Uterus (tissue), 4 donors: ENCODE results near the gene SLCO2B1. TPM values are rescaled to one million over a fixed set of nuclear protein-coding genes. Genes with fewer than 3 reads are reported as not detected.

Experiments used
- DNase-seq, 2 donors: peaks; one replicate each; pipeline ENCODE4 v3.0.0-alpha.2; 2019 to 2020
- H3K27ac ChIP-seq, 2 donors: fragments of 200-600 bp; sonication (generic); 1 replicate in 1 of 2; 2 replicates in 1 of 2; pipeline ENCODE4 v1.5.1; 2016 to 2018
- H3K27me3 ChIP-seq, 2 donors: fragments of 200-600 bp; sonication (generic); one replicate each; pipeline ENCODE4 v1.5.1; 2018 to 2019; ENCODE audit warnings: control low read depth in 1 of 2
- H3K36me3 ChIP-seq, 2 donors: fragments of 200-600 bp; sonication (generic); one replicate each; pipeline ENCODE4 v1.5.1; 2019; ENCODE audit warnings: control low read depth in 1 of 2
- H3K4me1 ChIP-seq, 2 donors: fragments of 200-600 bp; sonication (generic); one replicate each; pipeline ENCODE4 v1.5.1; 2018 to 2019; ENCODE audit warnings: control low read depth in 1 of 2
- H3K4me3 ChIP-seq, 2 donors: fragments of 200-600 bp; sonication (generic); 1 replicate in 1 of 2; 2 replicates in 1 of 2; pipeline ENCODE4 v1.5.1; 2018 to 2019; ENCODE audit warnings: mild to moderate bottlenecking in 1 of 2
- H3K9me3 ChIP-seq, 2 donors: fragments of 200-600 bp; sonication (generic); one replicate each; pipeline ENCODE4 v1.5.1; 2019; ENCODE audit warnings: control low read depth in 1 of 2
- POLR2A ChIP-seq, 2 donors: fragments of 450-650 bp; IDR thresholded peaks; one replicate each; pipeline ENCODE4 v1.6.1; 2016; ENCODE audit warnings: antibody characterized with exemption in 2 of 2, mild to moderate bottlenecking in 1 of 2, moderate library complexity in 1 of 2
- intact Hi-C: fragments of 100-400 bp; cut with DNase I; formaldehyde crosslinking; loops from one replicate; pipeline ENCODE4 v1.15.1; 2023; ENCODE audit warnings: low total_unique reads
- total RNA-seq, 4 donors: library from RNA; depleted of rRNA in 3 of 4; stranded (reverse); fragments of >200 nt in 3 of 4; gene quantifications; one replicate each; pipeline versions ENCODE4 v1.1.0 to v1.2.4, GENCODE V29; 2014 to 2023
- TF ChIP-seq, protein P1 (sequence below), 4 experiments: fragments of 200-600 bp in 2 of 4; fragments of 450-650 bp in 2 of 4; sonication (generic) in 2 of 4; IDR thresholded peaks; one replicate each; pipeline ENCODE4 v1.5.1; 2016 to 2019; ENCODE audit warnings: antibody characterized with exemption in 4 of 4, mild to moderate bottlenecking in 2 of 4, moderate library complexity in 1 of 4
- donor health status: DM: yes; HTN: yes; CAD: no.

SLCO2B1 gene
- total RNA-seq, 4 donors from 2014 or later, result 11.8 to 58.1 (median 31.8) TPM

DNA sequence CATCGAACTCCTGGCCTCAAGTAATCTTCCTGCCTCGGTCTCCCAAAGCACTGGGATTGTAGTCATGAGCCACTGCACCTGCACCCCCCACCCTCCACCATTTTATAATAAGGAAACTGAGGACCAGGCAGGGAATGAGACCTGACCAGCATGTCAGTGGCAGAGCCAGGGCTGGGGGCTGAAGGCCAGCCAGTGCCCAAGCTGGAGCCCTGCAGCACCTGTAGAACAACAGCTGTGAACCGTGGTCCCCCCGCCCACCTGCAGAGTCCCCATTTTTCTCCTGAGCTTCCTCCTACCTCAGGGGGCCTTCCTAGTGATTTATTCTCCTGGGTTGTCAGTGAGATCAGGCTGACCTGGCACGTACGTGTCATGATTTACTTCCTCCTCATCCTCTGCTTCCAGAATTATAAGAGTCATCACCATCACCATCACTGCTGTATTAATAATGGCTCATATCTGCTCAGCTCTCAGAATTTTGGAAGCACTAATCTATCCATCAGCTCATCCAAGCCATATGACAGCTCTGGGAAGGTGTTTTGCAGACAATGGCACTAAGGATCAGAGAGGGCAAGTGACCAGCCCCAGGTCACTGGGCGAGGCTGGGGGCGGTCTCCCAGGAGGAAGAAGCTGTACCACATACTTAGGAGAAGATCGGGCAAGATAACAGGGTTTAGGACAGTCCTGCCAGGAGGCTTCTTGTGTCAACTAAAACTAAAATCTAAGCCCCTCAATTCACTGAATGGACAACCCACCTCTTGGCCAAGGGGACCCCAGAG lies 5.5 kb upstream of the SLCO2B1 start:
- Histone ChIP-seq H3K27ac (no peak overlapping the region), H3K4me1 (no peaks in the 10 kb centered on the region), H3K27me3 (no peaks in the 10 kb centered on the region), H3K4me3 (no peak overlapping the region), H3K36me3 (no peaks in the 10 kb centered on the region), H3K9me3 (no peaks in the 10 kb centered on the region)
- intact Hi-C loops, result no loop called here
- DNase-seq, result no peak
- TF ChIP-seq, protein P1, sequence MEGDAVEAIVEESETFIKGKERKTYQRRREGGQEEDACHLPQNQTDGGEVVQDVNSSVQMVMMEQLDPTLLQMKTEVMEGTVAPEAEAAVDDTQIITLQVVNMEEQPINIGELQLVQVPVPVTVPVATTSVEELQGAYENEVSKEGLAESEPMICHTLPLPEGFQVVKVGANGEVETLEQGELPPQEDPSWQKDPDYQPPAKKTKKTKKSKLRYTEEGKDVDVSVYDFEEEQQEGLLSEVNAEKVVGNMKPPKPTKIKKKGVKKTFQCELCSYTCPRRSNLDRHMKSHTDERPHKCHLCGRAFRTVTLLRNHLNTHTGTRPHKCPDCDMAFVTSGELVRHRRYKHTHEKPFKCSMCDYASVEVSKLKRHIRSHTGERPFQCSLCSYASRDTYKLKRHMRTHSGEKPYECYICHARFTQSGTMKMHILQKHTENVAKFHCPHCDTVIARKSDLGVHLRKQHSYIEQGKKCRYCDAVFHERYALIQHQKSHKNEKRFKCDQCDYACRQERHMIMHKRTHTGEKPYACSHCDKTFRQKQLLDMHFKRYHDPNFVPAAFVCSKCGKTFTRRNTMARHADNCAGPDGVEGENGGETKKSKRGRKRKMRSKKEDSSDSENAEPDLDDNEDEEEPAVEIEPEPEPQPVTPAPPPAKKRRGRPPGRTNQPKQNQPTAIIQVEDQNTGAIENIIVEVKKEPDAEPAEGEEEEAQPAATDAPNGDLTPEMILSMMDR (IDR thresholded peaks at IDR 0.05), result no peak

DNA sequence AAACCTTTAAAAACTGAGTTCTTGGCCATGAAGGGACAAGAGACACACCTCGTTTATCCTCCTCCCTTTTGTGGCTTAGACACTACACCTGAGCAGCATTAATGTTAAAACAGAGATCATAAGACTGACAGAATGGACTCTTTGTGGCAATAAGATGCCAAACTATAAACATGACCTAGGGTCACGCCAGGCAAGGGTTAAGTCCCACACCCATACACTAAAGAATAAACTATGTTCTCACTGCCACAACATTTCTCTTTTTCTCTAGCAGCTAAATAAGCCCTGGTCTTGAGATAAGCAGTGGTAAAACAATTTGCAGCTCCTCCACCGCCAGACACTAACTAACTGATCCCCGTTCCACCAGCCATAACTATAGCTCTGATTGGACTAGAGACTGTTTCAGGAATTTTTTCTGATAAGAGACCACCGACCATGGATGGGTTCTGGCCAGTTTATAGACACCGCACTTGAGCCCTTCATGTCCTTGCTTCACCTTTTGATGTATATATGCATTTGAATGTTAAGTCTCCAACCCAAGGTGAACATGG lies 4.9 kb upstream of the SLCO2B1 start:
- intact Hi-C loops, result no loop called here
- no peaks in the 10 kb centered on the region for H3K36me3 ChIP-seq
- no peaks in the 10 kb centered on the region for H3K4me1 ChIP-seq
- no peaks in the 10 kb centered on the region for H3K9me3 ChIP-seq
- no peak for DNase-seq
- no peaks in the 10 kb centered on the region for H3K27me3 ChIP-seq
- H3K27ac ChIP-seq, result no peak overlapping the region
- TF ChIP-seq POLR2A (IDR thresholded peaks at IDR 0.05), result no peak
- TF ChIP-seq, protein P1 (IDR thresholded peaks at IDR 0.05), result no peak
- no peak overlapping the region for H3K4me3 ChIP-seq

GRCh38 chr11:75146711-75147110 lies 4.2 kb upstream of the SLCO2B1 start:
- Histone ChIP-seq H3K36me3 (no peaks in the 10 kb centered on the region), H3K9me3 (no peaks in the 10 kb centered on the region), H3K4me3 (no peak overlapping the region), H3K27me3 (no peaks in the 10 kb centered on the region), H3K4me1 (no peaks in the 10 kb centered on the region), H3K27ac (no peak overlapping the region)
- intact Hi-C loops, result no loop called here
- DNase-seq, result no peak
- TF ChIP-seq, protein P1 (IDR thresholded peaks at IDR 0.05), result no peak
- no peak for TF ChIP-seq POLR2A (IDR thresholded peaks at IDR 0.05)

DNA sequence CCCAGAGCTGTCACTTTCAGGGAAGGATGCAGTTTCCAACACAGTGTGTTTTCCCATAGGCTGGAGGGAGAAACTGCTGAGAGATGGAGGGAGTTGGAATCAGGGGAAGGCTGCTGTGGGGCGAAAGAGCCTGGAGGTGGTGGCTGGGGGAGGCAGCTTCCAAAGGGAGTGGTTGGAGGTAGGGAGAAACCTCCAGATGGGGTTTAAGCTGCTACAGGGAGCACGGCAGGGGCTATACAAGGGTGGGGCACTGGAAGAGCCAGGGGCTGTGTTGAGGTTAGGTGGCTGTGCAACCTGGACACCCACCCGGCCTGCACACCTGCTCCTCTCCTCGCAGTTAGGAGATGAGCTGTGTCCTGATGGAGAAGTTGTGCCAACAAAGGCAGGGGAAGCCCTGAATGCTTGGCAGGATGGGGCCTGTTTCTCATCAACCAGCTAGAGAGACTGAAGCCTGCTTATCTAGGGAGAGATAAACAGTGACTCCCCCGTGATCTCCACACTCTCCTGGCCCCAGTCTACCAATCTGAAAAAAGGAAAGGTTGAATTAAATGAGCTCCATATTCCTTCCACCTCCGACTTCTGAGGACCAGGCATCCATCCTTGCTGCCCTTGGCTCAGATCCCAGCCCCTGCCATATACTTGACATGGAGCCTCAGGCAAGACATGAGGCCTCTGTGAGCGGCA lies 3.6 kb upstream of the SLCO2B1 start:
- Histone ChIP-seq H3K27me3 (no peaks in the 10 kb centered on the region), H3K27ac (no peak overlapping the region), H3K36me3 (no peaks in the 10 kb centered on the region), H3K4me3 (no peak overlapping the region), H3K9me3 (no peaks in the 10 kb centered on the region), H3K4me1 (no peaks in the 10 kb centered on the region)
- intact Hi-C loops, result no loop called here
- no peak for DNase-seq
- TF ChIP-seq POLR2A (IDR thresholded peaks at IDR 0.05), result no peak
- TF ChIP-seq, protein P1 (IDR thresholded peaks at IDR 0.05), result no peak

DNA sequence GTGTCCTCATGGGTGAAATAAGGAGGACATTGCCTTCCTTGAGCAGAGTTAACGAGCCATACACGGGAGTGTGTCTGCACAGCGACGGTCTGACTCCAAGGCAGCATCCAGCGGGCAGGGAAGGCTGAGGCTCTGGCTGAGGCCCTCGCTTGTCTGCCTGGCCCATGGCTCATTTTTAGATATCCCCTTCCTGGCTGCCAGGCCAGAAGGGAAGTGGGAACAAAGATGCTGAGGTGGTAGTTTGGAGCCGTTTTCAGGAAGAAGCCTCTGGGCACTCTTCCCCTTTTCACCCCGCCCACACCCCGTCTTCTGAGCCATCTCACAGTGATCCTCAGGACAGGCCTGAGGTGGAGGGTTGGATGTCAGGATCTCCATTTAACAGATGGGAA lies 3.0 kb upstream of the SLCO2B1 start:
- Histone ChIP-seq H3K36me3 (no peaks in the 10 kb centered on the region), H3K27me3 (no peaks in the 10 kb centered on the region), H3K4me1 (no peaks in the 10 kb centered on the region), H3K27ac (no peak overlapping the region), H3K4me3 (no peak overlapping the region), H3K9me3 (no peaks in the 10 kb centered on the region)
- intact Hi-C loops, result no loop called here
- TF ChIP-seq, protein P1 (IDR thresholded peaks at IDR 0.05), result no peak
- no peak for TF ChIP-seq POLR2A (IDR thresholded peaks at IDR 0.05)
- no peak for DNase-seq
